Femur (tissue), 1 donor: ENCODE measurements around the gene B4GALNT3.
"Not testable (repeated sequence)": the region's sequence is repeated elsewhere in the genome, so short reads cannot be mapped to it uniquely, and the experiment has no call there.

Experiments used
- DNase-seq: peaks from one replicate; pipeline ENCODE4 v3.0.0-alpha.2; 2017

The B4GALNT3 gene

GRCh38 chr12:561391-561705 is 101.6 kb downstream of the B4GALNT3 start:
- DNase-seq = no peak

- DNase-seq = no peak
Measured at GRCh38 chr12:561908-562593, 102.3 kb downstream of the B4GALNT3 start.

- DNase-seq = no peak
Measured at GRCh38 chr12:562634-563033, 102.9 kb downstream of the B4GALNT3 start.

- DNase-seq = no peak
Measured at GRCh38 chr12:563250-563781, 103.6 kb downstream of the B4GALNT3 start.

- no peak for DNase-seq
Measured at GRCh38 chr12:563787-564298, 104.1 kb downstream of the B4GALNT3 start.

GRCh38 chr12:565161-565560 is 105.4 kb downstream of the B4GALNT3 start:
- no peak for DNase-seq

GRCh38 chr12:565589-566105 is 105.9 kb downstream of the B4GALNT3 start:
- no peak for DNase-seq

- DNase-seq = no peak
Measured at GRCh38 chr12:568486-568885, 108.7 kb downstream of the B4GALNT3 start.

- no peak for DNase-seq
Measured at GRCh38 chr12:569091-569676, 109.4 kb downstream of the B4GALNT3 start.

GRCh38 chr12:569803-570434 is 110.2 kb downstream of the B4GALNT3 start:
- peak; percentile 93 for DNase-seq

GRCh38 chr12:570435-570920 is 110.7 kb downstream of the B4GALNT3 start:
- DNase-seq = peak; percentile 82

GRCh38 chr12:570921-571794 is 111.4 kb downstream of the B4GALNT3 start:
- peak; percentile 79 for DNase-seq

GRCh38 chr12:571795-572531 is 112.2 kb downstream of the B4GALNT3 start:
- peak; percentile 46 for DNase-seq

- DNase-seq = no peak
Measured at GRCh38 chr12:572532-572899, 112.8 kb downstream of the B4GALNT3 start.

GRCh38 chr12:573232-573631 is 113.5 kb downstream of the B4GALNT3 start:
- DNase-seq = no peak

GRCh38 chr12:574475-575128 is 114.9 kb downstream of the B4GALNT3 start:
- no peak for DNase-seq

GRCh38 chr12:575129-575502 is 115.4 kb downstream of the B4GALNT3 start:
- no peak for DNase-seq

- peak; percentile 90 for DNase-seq
Measured at GRCh38 chr12:575948-576614, 116.3 kb downstream of the B4GALNT3 start.

GRCh38 chr12:576615-577110 is 116.9 kb downstream of the B4GALNT3 start:
- no peak for DNase-seq

GRCh38 chr12:577994-578747 is 118.4 kb downstream of the B4GALNT3 start:
- DNase-seq = not testable (repeated sequence)
